ENCODE results near the gene UBE2D4. TPM values are rescaled to one million over a fixed set of nuclear protein-coding genes. Genes with fewer than 3 reads are reported as not detected.
"Not testable (repeated sequence)": the region's sequence is repeated elsewhere in the genome, so short reads cannot be mapped to it uniquely, and the experiment has no call there.

Gene UBE2D4
- total and polyA plus RNA-seq, 9 donors, result 14.6 to 19.9 (median 18.0) TPM

DNA sequence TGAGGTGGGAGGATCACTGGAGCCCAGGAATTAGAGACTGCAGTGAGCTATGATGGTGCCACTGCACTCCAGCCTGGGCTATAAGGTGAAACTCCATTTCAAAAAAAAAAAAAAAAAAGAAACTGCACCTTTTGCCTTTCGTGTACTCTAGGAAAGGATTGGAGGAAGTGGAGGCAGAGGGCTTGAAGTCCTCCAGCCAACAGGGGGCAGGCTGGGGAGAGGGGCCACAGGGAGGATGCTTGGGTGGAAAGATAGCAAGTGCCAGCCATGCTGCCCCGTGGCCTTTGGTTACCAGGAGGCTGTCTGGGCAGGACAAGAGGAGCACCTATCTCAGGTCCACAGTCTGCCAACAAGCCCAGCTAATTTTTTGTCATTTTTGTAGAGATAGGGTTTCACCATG is 57.5 kb downstream of the UBE2D4 start:
- not testable (repeated sequence) for DNase-seq; H3K9me3 ChIP-seq (replicated peaks; ENCODE audit: control insufficient read depth, low read depth, low read length); H3K27me3 ChIP-seq (ENCODE audit: control insufficient read depth, insufficient read depth, low read length); H3K4me1 ChIP-seq (ENCODE audit: control insufficient read depth, insufficient read depth, low read length); H3K36me3 ChIP-seq (ENCODE audit: control insufficient read depth, insufficient read depth, low read length); H3K27ac ChIP-seq (ENCODE audit: low read length); H3K4me3 ChIP-seq (ENCODE audit: low read length)
- WGBS (ENCODE audit: insufficient coverage), result no CpG with 5 or more reads among the region's 2 CpGs

GRCh38 chr7:43985904-43986864 is 59.9 kb downstream of the UBE2D4 start:
- H3K27me3 ChIP-seq (ENCODE audit: control insufficient read depth, insufficient read depth, low read length); H3K4me3 ChIP-seq (ENCODE audit: low read length); H3K27ac ChIP-seq (ENCODE audit: low read length); H3K9me3 ChIP-seq (replicated peaks; ENCODE audit: control insufficient read depth, low read depth, low read length); H3K4me1 ChIP-seq (ENCODE audit: control insufficient read depth, insufficient read depth, low read length); H3K36me3 ChIP-seq (ENCODE audit: control insufficient read depth, insufficient read depth, low read length): not testable (repeated sequence)
- DNase-seq, result peak; percentile 30
- 8% methylated on average over 10 of the region's 33 CpGs for WGBS (ENCODE audit: insufficient coverage)

DNA sequence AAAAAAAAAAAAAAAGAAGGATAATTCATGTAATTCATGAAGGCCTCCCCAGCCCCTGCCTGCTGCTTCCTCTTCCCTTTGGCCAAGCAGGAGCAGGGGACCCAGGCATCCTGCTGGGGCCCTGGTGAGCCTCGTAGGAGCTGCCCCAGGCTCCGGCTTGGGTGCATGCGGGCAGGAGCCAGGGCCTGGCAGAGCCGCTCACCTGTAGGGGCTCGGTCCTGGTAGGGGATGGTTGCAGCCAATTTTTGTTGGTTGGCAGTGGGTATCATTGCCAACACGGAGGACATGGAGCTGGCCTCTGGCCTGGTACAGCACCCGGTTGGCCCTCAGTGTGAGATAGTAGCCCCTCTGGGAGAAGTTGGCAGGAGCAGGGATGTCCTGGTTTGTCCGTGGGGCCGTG is 61.2 kb downstream of the UBE2D4 start:
- not testable (repeated sequence) for H3K4me1 ChIP-seq (ENCODE audit: control insufficient read depth, insufficient read depth, low read length); DNase-seq; H3K27ac ChIP-seq (ENCODE audit: low read length); H3K36me3 ChIP-seq (ENCODE audit: control insufficient read depth, insufficient read depth, low read length); H3K27me3 ChIP-seq (ENCODE audit: control insufficient read depth, insufficient read depth, low read length); H3K9me3 ChIP-seq (replicated peaks; ENCODE audit: control insufficient read depth, low read depth, low read length); H3K4me3 ChIP-seq (ENCODE audit: low read length)
- no CpG with 5 or more reads among the region's 9 CpGs for WGBS (ENCODE audit: insufficient coverage)

- H3K4me3 ChIP-seq (ENCODE audit: low read length); H3K36me3 ChIP-seq (ENCODE audit: control insufficient read depth, insufficient read depth, low read length); H3K9me3 ChIP-seq (replicated peaks; ENCODE audit: control insufficient read depth, low read depth, low read length); H3K4me1 ChIP-seq (ENCODE audit: control insufficient read depth, insufficient read depth, low read length); H3K27ac ChIP-seq (ENCODE audit: low read length); H3K27me3 ChIP-seq (ENCODE audit: control insufficient read depth, insufficient read depth, low read length): not testable (repeated sequence)
- DNase-seq, result peak; percentile 39
- 80% methylated on average over 2 of the region's 12 CpGs for WGBS (ENCODE audit: insufficient coverage)
Measured at GRCh38 chr7:43990011-43990585, 63.9 kb downstream of the UBE2D4 start.

GRCh38 chr7:43990829-43991228 is 64.6 kb downstream of the UBE2D4 start:
- no CpG with 5 or more reads among the region's 1 CpG for WGBS (ENCODE audit: insufficient coverage)
- H3K27me3 ChIP-seq (ENCODE audit: control insufficient read depth, insufficient read depth, low read length); H3K36me3 ChIP-seq (ENCODE audit: control insufficient read depth, insufficient read depth, low read length); DNase-seq; H3K9me3 ChIP-seq (replicated peaks; ENCODE audit: control insufficient read depth, low read depth, low read length); H3K27ac ChIP-seq (ENCODE audit: low read length); H3K4me3 ChIP-seq (ENCODE audit: low read length); H3K4me1 ChIP-seq (ENCODE audit: control insufficient read depth, insufficient read depth, low read length): not testable (repeated sequence)

- not testable (repeated sequence) for H3K27me3 ChIP-seq (ENCODE audit: control insufficient read depth, insufficient read depth, low read length); H3K9me3 ChIP-seq (replicated peaks; ENCODE audit: control insufficient read depth, low read depth, low read length); H3K36me3 ChIP-seq (ENCODE audit: control insufficient read depth, insufficient read depth, low read length); H3K27ac ChIP-seq (ENCODE audit: low read length); H3K4me1 ChIP-seq (ENCODE audit: control insufficient read depth, insufficient read depth, low read length); DNase-seq; H3K4me3 ChIP-seq (ENCODE audit: low read length)
- WGBS (ENCODE audit: insufficient coverage), result no CpG with 5 or more reads among the region's 7 CpGs
Measured at GRCh38 chr7:43992896-43993295, 66.7 kb downstream of the UBE2D4 start.

DNA sequence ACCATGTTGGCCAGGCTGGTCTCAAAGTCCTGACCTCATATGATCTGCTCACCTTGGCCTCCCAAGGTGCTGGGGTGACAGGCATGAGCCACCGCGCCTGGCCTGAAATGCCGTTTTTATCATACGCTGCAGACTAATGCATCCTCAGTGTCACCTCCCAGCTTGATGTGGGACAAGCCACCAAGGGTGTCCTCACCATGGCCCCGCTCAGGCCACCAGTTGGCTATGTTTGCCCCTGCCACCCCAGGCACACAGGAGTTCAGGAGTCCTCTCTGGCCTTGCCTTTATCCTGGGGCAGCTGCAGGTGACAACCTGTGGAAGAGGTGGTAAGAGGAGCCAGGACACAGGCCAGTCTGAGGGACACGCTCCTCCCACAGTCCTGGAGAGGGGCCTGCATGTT is 68.4 kb downstream of the UBE2D4 start:
- not testable (repeated sequence) for H3K36me3 ChIP-seq (ENCODE audit: control insufficient read depth, insufficient read depth, low read length)
- no CpG with 5 or more reads among the region's 6 CpGs for WGBS (ENCODE audit: insufficient coverage)

GRCh38 chr7:43997532-43997931 is 71.3 kb downstream of the UBE2D4 start, which contains the start of gene SPDYE1:
TSS of gene SPDYE1 (plus strand) at chr7:43997897. CDS start at chr7:43999950, 2,053 bp downstream.
- not testable (repeated sequence) for DNase-seq; H3K4me3 ChIP-seq (ENCODE audit: low read length); H3K9me3 ChIP-seq (replicated peaks; ENCODE audit: control insufficient read depth, low read depth, low read length); H3K36me3 ChIP-seq (ENCODE audit: control insufficient read depth, insufficient read depth, low read length); H3K27me3 ChIP-seq (ENCODE audit: control insufficient read depth, insufficient read depth, low read length); H3K4me1 ChIP-seq (ENCODE audit: control insufficient read depth, insufficient read depth, low read length); H3K27ac ChIP-seq (ENCODE audit: low read length)
- WGBS (ENCODE audit: insufficient coverage), result 100% methylated on average over 1 of the region's 3 CpGs

More for the DNA sequence above, 68.4 kb downstream of the UBE2D4 start:
- not testable (repeated sequence) for H3K27ac ChIP-seq (ENCODE audit: low read length); DNase-seq; H3K4me3 ChIP-seq (ENCODE audit: low read length); H3K27me3 ChIP-seq (ENCODE audit: control insufficient read depth, insufficient read depth, low read length); H3K9me3 ChIP-seq (replicated peaks; ENCODE audit: control insufficient read depth, low read depth, low read length); H3K4me1 ChIP-seq (ENCODE audit: control insufficient read depth, insufficient read depth, low read length)

Other genes starting within 250 kb of the UBE2D4 start
- gene COA1, start 196.9 kb upstream of the UBE2D4 start, total RNA-seq, result 37.3 TPM
- gene COA1, start 196.9 kb upstream of the UBE2D4 start, polyA plus RNA-seq (ENCODE audit: insufficient read depth in 1 of 8, insufficient read length in 8 of 8, low replicate concordance in 1 of 8), result 10 to 100 TPM; 33.8 to 43.2 (median 38.1) TPM
- gene BLVRA, start 167.8 kb upstream of the UBE2D4 start, total RNA-seq, result 22.9 TPM
- 10 to 100 TPM; 29.4 to 39.5 (median 36.7) TPM for gene BLVRA, start 167.8 kb upstream of the UBE2D4 start, polyA plus RNA-seq (ENCODE audit: insufficient read depth in 1 of 8, insufficient read length in 8 of 8, low replicate concordance in 1 of 8)
- 101 TPM for gene MRPS24, start 56.9 kb upstream of the UBE2D4 start, total RNA-seq
- gene MRPS24, start 56.9 kb upstream of the UBE2D4 start, polyA plus RNA-seq (ENCODE audit: insufficient read depth in 1 of 8, insufficient read length in 8 of 8, low replicate concordance in 1 of 8), result 10 to 100 TPM; 67.5 to 97.7 (median 74.4) TPM
- gene URGCP, start 19.8 kb upstream of the UBE2D4 start, total RNA-seq, result 20.7 TPM
- gene URGCP, start 19.8 kb upstream of the UBE2D4 start, polyA plus RNA-seq (ENCODE audit: insufficient read depth in 1 of 8, insufficient read length in 8 of 8, low replicate concordance in 1 of 8), result 10 to 100 TPM; 16.1 to 23.6 (median 20.1) TPM
- not detected for gene SPDYE1, start 71.5 kb downstream of the UBE2D4 start, total RNA-seq
- gene SPDYE1, start 71.5 kb downstream of the UBE2D4 start, polyA plus RNA-seq (ENCODE audit: insufficient read depth in 1 of 8, insufficient read length in 8 of 8, low replicate concordance in 1 of 8), result 1 to 10 TPM in 2 of 8 donors, under 1 TPM in 6; 0.18 to 2.0 (median 0.60) TPM
- 45.4 TPM for gene DBNL, start 118.3 kb downstream of the UBE2D4 start, total RNA-seq
- 10 to 100 TPM; 41.8 to 58.8 (median 48.0) TPM for gene DBNL, start 118.3 kb downstream of the UBE2D4 start, polyA plus RNA-seq (ENCODE audit: insufficient read depth in 1 of 8, insufficient read length in 8 of 8, low replicate concordance in 1 of 8)
- 412 TPM for gene PGAM2, start 139.1 kb downstream of the UBE2D4 start, total RNA-seq
- gene PGAM2, start 139.1 kb downstream of the UBE2D4 start, polyA plus RNA-seq (ENCODE audit: insufficient read depth in 1 of 8, insufficient read length in 8 of 8, low replicate concordance in 1 of 8), result 100 to 1,000 TPM; 116 to 376 (median 255) TPM
- gene POLM, start 156.1 kb downstream of the UBE2D4 start, total RNA-seq, result 9.4 TPM
- gene POLM, start 156.1 kb downstream of the UBE2D4 start, polyA plus RNA-seq (ENCODE audit: insufficient read depth in 1 of 8, insufficient read length in 8 of 8, low replicate concordance in 1 of 8), result 10 to 100 TPM in 7 of 8 donors, 1 to 10 TPM in 1; 9.9 to 18.7 (median 13.7) TPM
- gene AEBP1, start 177.9 kb downstream of the UBE2D4 start, total RNA-seq, result 74.0 TPM
- 100 to 1,000 TPM in 4 of 8 donors, 10 to 100 TPM in 4; 64.8 to 152 (median 102) TPM for gene AEBP1, start 177.9 kb downstream of the UBE2D4 start, polyA plus RNA-seq (ENCODE audit: insufficient read depth in 1 of 8, insufficient read length in 8 of 8, low replicate concordance in 1 of 8)
- gene POLD2, start 197.1 kb downstream of the UBE2D4 start, total RNA-seq, result 60.3 TPM
- 10 to 100 TPM; 75.8 to 93.9 (median 83.7) TPM for gene POLD2, start 197.1 kb downstream of the UBE2D4 start, polyA plus RNA-seq (ENCODE audit: insufficient read depth in 1 of 8, insufficient read length in 8 of 8, low replicate concordance in 1 of 8)
- 13.0 TPM for gene MYL7, start 214.9 kb downstream of the UBE2D4 start, total RNA-seq
- gene MYL7, start 214.9 kb downstream of the UBE2D4 start, polyA plus RNA-seq (ENCODE audit: insufficient read depth in 1 of 8, insufficient read length in 8 of 8, low replicate concordance in 1 of 8), result 10 to 100 TPM in 2 of 8 donors, 1 to 10 TPM in 5, under 1 TPM in 1; 0.70 to 12.9 (median 5.9) TPM